NCI-H146 (cell line): ENCODE measurements around the gene POU4F2.

Experiments
- DNase-seq: peaks from one replicate; lab custom pipeline; 2025; lab: John Stamatoyannopoulos, UW

Gene POU4F2, protein sequence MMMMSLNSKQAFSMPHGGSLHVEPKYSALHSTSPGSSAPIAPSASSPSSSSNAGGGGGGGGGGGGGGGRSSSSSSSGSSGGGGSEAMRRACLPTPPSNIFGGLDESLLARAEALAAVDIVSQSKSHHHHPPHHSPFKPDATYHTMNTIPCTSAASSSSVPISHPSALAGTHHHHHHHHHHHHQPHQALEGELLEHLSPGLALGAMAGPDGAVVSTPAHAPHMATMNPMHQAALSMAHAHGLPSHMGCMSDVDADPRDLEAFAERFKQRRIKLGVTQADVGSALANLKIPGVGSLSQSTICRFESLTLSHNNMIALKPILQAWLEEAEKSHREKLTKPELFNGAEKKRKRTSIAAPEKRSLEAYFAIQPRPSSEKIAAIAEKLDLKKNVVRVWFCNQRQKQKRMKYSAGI

DNA sequence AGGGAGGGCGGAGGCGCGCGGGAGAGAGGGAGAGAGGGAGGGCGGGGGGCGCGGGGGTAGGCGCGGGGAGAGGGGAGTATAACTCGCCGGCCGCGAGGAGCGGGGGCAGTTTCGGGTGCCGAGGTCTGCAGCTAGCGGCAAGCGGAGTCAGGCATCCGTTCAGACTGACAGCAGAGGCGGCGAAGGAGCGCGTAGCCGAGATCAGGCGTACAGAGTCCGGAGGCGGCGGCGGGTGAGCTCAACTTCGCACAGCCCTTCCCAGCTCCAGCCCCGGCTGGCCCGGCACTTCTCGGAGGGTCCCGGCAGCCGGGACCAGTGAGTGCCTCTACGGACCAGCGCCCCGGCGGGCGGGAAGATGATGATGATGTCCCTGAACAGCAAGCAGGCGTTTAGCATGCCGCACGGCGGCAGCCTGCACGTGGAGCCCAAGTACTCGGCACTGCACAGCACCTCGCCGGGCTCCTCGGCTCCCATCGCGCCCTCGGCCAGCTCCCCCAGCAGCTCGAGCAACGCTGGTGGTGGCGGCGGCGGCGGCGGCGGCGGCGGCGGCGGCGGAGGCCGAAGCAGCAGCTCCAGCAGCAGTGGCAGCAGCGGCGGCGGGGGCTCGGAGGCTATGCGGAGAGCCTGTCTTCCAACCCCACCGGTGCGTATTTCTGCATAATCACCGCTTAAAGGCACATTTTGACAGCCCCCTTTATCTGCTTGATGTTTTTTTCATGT is at the start of gene POU4F2:
Gene POU4F2, plus strand, starts transcription at position 108 of the 720 bp plus-strand sequence. Its CDS starts 248 bp downstream, at position 356.
- peak; percentile 14 for DNase-seq

DNA sequence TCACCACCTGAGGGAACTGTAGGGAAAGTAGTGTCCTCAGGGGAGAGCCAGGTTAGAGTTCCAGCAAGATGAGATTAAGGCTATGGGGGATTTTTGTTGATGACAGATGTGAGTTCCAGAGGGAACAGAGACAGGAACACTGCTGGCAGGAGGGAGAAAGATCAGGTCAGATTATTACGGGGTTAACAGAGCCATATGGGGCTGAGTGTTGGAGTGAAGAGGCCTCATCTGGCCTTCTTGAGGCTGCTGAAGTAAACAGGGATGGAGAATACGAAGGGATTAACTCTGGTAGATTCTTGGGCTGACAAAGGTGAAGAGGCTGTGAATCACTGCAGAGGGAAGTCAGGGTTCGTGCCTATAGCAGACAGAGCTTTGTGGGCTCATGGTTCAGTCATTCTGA is 47.9 kb upstream of the POU4F2 start:
- DNase-seq = no peak

DNA sequence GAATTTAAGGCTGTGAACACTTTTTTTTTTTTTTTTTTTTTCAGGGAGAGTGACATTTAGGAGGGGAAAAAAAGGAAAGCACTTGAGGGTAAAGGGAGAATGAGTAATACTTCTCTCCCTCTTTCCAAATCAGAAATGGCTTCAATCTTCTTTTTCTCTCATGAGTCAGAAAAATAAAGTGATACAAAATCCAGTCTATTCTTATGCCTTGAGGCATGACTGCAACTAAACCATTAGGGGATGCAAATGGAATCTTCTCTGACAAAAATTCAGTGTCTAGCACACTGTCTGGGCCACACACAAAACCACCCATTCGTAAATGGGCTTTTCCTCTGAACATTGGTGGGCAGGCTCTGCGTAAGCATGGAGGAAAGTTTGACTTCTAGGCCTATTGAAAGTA is 46.7 kb upstream of the POU4F2 start:
- DNase-seq = no peak

DNA sequence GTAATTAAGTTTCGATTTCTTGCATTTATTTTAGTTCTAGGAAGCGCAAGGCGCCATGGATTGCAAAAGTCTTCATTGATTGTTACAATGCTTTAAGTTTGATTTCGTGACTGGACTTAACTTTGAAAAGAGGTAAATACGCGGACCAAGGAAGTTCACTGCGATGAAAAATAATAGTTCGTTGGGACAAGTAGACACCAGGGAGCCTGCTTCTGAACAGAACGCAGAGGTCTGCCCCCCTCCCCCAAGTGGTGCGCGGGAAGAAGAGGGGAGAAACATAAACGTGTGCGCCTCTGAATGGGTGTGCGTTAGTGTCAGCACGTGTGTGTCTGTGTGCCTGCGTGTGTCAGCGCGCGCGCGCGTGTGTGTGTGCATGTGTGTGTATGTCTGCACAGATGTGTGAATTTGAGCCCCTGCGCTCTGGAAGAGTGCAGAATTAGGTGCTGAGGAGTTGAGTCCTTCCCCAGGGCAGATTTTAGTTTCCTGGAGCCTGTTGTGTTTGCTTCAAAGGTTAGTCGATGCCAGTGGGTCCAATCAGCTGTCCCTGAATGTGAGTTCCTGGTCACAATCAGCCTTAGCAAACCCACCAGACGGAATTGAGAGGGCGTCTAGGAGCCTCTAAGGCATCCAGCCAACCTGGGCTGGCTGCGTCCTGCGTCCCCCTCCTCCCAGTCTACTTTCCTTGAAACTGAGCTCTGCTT is 5.8 kb upstream of the POU4F2 start:
- no peak for DNase-seq

DNA sequence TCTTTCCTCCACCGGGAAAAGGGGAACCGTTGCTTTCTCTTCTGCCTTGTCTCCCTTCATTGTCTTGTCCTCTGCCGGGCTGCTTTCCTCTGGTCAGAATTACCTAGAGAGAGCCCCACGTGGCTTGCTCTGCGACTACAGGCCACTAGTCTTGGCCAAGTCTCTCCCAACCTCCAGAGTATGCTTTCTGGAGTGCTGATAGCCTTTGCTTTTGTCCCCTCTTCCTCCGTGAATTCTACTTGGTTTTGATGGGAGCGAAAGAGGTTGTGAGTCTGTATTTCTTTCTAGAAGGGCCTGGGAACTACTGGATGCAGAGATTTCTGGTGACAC is 5.3 kb upstream of the POU4F2 start:
- DNase-seq = no peak

DNA sequence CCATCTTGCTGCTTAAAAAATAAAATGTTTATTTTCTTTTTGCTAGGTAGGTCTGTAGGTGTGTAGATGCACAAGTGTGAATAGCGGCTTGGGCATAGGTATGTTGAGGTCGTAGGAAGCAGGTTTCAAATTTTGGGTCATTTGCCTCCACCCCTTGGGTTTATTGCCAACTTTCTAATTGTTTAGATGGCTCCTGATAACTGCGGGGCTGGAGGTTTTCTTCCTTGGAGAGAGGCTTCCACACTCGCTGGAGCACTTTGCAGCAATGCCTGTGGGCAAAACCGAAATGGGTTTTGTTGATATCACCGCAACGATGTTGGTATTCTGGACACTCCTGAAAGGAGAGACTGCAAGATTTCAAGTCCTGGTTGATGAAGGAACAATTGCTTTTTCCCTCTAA is 3.9 kb upstream of the POU4F2 start:
- DNase-seq = no peak

DNA sequence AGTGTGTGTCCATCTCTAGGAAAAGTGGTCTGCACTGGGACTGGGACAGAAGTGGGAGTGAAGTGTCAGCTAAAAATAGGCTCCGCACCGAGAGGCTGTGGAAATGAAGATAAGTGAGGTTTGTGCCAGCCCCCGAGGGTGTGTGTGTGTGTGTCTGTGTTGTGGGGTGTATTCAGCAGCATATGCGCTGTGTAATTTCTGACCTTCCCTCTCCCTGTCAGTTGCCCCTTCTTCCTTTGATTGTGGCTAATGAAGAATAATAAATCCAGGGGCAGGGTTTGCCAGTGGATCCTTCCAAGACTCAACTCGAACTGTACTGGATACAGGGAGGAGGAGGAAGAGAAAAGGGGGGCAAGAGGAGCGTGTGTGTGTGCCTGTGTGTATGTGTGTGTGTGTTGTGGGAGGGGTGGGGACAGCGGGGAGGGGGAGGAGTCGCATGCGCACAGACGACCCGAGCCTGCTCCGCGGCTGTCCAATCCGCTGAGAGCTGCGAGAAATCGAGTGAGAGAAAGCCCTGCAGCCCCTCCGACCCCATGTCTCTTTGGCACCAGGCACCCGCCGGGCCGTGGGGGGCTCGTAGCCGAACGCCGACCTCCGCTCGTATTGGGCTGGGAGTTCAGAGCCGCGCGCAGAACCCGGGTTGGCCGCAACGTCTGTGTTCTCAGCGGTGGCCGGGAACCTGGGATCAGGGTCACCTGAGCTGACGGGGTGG is 916 bp upstream of the POU4F2 start:
- no peak for DNase-seq

DNA sequence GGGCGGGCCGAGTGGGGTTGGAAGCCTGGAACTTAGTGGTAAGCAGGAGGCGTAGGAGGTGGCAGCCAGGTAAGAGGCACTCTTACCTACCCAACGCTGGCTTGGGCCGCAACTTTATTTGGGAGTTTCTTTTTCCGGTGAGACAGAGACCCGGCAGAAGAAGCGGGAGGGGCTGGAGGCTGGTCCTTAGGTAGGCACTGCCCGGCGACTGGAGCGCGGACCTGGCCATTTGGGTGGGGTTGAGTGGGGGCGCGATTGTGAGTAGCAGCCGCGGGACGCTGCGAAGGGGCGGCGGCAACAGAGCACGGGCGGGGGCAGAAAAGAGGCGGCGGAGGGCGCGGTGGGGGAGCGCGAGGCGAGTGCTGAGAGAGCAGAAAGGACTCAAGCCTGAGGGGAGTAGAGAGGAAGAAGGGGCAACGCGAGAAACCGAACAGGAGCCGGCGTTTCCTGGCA is 334 bp upstream of the POU4F2 start:
- peak; percentile 14 for DNase-seq

DNA sequence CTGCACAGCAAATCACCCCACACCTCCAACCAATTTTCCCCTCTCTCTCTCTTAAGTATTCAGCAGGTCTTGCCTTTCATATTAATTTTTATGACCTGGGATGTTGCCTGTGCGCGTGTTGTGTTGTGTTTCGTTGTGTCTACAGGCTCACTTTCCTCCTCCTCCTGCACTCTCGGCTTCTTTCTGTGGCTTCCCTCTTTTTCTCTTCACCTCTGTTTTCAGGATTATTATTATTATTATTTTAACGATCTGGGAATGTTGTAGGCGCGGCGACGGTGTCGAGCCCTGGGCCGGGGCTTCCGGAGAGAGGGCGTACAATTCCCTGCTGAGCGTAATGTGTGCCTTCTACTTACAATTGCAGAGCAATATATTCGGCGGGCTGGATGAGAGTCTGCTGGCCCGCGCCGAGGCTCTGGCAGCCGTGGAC is 826 bp downstream of the POU4F2 start:
- DNase-seq = no peak

DNA sequence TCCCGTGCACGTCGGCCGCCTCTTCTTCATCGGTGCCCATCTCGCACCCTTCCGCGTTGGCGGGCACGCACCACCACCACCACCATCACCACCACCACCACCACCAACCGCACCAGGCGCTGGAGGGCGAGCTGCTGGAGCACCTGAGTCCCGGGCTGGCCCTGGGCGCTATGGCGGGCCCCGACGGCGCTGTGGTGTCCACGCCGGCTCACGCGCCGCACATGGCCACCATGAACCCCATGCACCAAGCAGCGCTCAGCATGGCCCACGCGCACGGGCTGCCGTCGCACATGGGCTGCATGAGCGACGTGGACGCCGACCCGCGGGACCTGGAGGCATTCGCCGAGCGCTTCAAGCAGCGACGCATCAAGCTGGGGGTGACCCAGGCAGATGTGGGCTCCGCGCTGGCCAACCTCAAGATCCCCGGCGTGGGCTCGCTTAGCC is 1.4 kb downstream of the POU4F2 start:
- DNase-seq = no peak

DNA sequence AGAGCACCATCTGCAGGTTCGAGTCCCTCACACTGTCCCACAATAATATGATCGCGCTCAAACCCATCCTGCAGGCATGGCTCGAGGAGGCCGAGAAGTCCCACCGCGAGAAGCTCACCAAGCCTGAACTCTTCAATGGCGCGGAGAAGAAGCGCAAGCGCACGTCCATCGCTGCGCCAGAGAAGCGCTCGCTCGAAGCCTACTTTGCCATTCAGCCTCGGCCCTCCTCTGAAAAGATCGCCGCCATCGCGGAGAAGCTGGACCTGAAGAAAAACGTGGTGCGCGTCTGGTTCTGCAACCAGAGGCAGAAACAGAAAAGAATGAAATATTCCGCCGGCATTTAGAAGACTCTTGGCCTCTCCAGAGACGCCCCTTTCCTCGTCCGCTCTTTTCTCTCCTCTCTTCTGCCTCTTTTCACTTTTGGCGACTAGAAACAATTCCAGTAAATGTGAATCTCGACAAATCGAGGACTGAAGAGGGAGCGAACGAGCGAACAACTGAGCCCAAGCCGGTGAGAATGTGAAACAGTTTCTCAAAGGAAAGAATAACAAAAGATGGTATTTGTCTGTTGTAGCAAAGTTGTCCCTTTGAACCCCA is 1.9 kb downstream of the POU4F2 start:
- no peak for DNase-seq

DNA sequence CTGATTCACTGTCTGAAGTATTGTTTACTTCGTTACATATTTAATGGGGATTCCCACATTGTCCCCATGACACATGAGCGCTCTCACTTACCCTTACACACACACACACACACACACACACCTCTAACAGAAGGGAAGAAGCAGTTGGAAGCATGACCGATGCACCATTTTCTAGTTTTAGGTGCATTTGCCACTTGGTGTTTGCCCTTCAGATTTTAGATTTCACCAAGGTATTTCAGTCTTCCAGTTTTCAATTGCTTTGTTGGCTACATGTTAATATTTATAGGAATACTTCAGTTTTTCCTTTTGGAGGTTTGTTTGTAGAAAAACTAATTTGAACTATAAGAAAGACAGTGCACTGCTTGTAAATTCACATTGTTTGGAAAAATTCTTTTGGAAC is 3.1 kb downstream of the POU4F2 start:
- no peak for DNase-seq

DNA sequence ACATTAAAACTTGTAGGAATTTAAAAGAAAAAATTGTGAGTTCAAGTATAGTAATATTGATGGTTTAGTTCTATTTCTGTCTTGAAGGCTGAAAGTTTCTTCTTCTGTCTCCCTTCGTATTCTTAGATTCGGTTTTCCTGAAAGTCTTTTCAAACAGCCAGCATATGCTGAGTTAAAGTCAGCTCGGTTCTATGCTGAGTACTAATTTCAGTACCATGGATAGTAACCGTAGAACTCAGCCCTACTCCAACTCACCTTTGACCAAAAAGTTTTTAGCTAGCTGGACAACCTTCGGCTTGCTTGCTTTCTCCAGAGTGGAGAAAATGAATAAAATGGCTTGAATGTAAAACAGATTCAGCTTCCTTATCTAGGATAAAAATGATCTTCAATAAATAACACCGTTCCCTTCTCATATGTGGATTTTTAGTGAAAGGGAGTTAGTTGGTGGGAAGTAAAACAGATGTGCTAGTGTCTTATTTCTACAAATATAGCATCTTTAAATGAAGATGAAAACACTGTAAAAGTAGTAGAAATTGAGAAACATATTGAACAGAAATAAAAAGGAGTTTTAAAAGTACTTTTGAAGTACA is 5.2 kb downstream of the POU4F2 start:
- DNase-seq = no peak

DNA sequence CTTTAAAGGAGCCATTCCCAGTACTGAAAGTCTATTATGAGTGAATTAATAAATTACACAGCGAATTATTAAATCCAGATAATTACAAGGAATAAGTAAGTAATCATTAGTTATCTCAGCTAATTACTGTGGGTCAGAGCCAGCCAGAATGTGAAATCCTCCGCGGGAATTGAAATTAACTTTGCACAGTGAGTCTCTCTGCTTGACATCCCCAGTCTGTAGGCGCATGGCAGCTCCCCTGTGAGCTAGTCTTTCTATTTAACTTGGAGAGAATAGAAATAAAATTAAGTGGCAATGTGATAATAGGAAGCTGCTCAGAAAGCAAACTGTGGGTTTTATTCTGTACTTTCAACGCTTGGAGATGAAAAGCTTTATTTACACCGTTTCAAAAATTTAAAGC is 7.2 kb downstream of the POU4F2 start:
- DNase-seq = no peak

DNA sequence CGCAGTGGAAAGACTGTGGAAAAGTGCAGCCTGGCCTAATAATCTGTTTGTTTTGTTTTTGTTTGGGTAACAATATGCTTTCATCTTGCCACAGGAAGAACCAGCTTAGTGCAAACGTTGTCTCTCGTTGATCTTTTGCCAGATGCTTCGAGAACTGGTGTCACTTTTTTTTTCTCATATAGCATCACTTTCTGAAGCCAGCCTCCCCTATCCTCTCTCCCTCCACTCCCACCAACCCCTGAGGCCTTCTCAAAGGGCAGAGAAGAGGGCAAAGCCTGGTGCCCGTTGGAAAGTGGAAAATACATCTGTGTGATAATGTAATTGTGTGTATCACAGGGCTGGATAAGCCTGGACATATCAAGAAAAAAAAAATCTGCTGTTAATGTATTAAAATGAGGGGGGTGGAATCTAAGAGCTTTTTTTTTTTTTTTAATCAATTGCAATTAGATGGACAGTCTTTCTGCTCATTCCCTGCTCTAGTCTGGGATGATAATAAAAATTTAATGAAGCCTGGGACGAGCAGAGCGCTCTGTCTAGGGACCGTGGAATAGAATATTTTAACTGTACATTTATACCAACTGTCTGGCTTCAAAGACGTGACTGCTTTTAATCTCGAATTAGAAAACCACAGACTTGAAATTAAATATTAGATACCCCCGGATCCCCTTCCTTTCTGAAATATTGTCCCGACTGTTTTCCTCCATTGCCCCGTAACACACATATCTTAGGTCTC is 8.1 kb downstream of the POU4F2 start:
- DNase-seq = no peak

DNA sequence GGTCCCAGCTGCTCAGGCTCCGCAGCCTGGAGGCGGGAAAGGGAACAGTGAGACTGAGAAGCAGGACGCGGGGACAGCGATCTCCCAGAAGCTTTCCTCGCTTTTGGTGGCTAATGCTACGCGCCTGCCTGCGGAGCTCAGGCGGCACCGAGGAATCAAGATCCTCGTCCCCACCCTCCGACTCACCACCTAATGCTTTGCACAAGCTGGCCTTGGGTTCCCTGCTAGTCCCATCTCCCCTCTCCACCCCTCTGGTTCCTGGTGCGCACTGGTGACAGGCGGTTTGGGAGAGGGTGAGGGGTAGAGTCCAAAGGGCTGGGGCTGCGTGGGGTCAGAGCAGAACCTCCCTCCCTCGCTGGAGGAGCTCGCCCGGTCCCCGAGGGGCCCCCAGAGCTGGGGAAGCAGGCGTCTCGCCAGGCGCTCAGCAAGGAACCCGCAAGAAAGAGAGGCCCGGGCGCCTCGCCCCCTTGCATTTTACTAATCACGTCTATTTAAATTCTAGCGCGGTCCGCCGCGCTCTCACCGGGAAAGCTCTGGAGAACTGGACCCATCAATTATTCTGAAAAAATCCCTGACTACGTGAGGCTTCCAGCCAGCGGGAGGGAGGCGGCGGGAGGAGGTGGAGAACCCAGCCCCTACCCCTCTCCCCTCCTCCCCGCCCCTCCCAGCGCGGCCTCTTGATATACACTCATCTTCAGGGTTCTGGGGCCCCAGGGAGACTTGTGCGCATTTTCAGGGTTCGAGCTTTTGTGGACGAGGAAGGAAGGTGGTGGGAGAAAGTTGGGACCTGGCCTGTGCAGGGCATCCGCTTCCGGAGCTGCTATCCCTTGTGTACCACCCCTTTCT is 9.1 kb downstream of the POU4F2 start:
- DNase-seq = no peak

DNA sequence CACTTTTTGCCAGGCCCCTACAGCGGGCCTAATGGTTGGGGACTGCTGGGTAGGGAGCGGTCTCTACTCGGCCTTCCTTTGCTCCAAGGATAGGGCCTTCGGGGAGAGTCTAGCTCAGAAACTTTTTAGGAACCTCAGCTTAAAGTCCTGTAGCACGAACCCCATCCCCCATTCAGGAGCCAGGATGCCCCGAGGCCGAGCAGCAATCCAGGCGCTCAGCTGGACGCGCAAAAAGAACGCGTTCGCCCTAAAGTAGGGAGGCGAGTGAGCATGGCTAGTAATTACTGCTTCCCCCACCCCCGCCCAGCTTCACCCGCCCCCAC is 9.7 kb downstream of the POU4F2 start:
- DNase-seq = no peak

DNA sequence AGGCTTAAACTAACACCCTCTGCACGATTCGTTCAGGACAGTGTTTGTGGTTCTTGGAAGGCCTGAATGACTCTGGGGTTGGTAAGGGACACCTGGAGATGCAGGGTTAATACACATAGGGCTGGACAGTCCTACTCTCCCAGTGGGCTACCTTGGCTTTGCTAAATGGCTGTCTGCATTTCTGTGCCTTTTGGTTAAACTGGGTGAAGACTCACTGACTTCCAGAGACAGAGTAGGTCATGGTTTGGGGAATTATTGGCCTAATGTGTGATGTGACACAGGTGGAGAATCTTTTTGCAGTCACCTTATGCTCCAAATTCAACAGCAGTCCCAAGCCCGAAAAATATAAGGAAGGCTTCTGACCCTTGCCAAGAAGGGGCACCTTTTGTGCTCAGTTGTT is 10.5 kb downstream of the POU4F2 start:
- DNase-seq = no peak

DNA sequence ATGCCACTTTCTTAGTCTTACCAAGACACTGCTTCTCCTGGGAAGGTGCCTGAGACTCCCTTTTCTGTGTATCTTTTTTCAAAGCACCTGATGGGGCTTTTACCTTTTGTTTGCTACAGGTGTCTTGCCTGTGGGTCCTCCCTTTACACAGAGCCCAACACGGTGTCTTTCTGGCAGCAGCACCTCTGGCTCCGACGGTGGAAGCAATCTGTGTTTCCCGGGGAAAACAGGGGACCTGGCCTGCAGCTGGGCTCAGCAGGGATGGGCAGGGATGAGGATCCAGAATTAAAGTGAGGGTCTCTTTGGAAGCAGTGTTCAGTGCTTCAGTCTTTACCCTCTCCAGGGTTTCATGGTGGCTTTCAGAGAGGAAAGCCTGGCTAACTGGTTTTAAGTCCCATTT is 11.3 kb downstream of the POU4F2 start:
- DNase-seq = no peak
